Vagina (tissue), 2 donors: ENCODE measurements around the gene PRKG2.

ENCODE experiments used
- CTCF ChIP-seq, 3 experiments: fragments of 450-650 bp in 2 of 3; fragments of 200-600 bp in 1 of 3; sonication (generic) in 1 of 3; IDR thresholded peaks; one replicate each; pipeline ENCODE4 v1.5.1; 2017 to 2019; ENCODE audit warnings: antibody characterized with exemption in 3 of 3, mild to moderate bottlenecking in 2 of 3, moderate library complexity in 2 of 3
- POLR2A ChIP-seq, 2 donors: fragments of 450-650 bp; IDR thresholded peaks; one replicate each; pipeline ENCODE4 v1.6.1; 2017; ENCODE audit warnings: antibody characterized with exemption in 2 of 2, mild to moderate bottlenecking in 2 of 2, moderate library complexity in 2 of 2

GRCh38 chr4:81225252-81225651 lies 10.2 kb upstream of the PRKG2 start:
- TF ChIP-seq CTCF (IDR thresholded peaks at IDR 0.05) (no peak), POLR2A (IDR thresholded peaks at IDR 0.05) (no peak)
